NCI-H2107 (cell line): ENCODE measurements around the gene PCDHGC5.

Experiments used
- DNase-seq: peaks from one replicate; lab custom pipeline; 2025; lab: John Stamatoyannopoulos, UW

Gene PCDHGC5

DNA sequence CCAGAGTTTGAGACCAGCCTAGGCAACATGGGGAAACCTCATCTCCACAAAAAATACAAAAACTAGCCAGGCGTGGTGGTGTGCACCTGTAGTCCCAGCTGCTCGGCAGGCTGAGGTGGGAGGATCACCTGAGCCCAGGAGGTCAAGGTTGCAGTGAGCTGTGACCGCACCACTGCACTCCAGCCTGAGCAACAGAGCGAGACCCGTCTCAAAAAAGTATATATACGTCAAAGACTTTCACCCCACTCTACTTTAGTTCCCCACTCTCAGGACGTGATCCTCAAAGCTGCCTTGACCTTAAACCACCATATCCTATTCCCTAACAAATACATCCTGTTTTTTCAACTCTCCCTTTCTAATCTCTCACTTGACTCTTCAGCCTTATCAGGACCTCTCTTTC lies 41.0 kb downstream of the PCDHGC5 start:
- no peak for DNase-seq

DNA sequence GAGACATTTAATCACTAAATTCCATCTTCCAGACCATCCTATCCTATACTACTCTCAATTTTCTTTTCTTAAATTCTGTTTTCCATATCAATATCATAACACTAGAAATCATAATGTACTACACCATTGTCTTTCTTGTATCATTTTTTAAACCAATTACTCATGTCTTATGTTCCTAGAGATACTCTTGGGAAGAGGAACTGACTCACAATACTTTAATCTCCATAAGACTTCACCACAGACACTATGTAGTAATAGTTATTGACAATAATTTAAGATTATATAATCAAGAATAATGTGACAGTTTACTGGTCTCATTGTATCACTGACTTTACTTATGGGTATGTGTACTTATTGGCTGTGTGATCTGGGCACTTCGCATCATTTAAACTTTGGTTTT lies 43.8 kb downstream of the PCDHGC5 start:
- no peak for DNase-seq

DNA sequence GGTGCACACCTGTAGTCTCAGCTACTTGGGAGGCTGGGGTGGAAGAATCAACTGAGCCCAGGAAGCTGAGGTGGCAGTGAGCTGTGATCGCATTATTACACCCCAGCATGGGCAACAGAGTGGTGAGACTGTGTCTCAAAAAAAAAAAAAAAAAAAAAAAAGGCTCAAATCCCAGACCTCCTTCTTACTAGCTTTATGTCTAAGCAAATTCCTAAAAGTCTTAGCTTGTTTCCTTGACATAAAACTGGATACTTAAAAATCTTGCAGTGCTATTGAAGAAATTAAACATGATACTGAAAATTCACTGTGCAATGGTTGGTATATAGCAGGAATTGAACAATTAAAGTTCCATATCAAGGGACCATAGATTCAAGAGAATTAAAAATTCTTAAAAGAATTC lies 45.0 kb downstream of the PCDHGC5 start:
- no peak for DNase-seq

DNA sequence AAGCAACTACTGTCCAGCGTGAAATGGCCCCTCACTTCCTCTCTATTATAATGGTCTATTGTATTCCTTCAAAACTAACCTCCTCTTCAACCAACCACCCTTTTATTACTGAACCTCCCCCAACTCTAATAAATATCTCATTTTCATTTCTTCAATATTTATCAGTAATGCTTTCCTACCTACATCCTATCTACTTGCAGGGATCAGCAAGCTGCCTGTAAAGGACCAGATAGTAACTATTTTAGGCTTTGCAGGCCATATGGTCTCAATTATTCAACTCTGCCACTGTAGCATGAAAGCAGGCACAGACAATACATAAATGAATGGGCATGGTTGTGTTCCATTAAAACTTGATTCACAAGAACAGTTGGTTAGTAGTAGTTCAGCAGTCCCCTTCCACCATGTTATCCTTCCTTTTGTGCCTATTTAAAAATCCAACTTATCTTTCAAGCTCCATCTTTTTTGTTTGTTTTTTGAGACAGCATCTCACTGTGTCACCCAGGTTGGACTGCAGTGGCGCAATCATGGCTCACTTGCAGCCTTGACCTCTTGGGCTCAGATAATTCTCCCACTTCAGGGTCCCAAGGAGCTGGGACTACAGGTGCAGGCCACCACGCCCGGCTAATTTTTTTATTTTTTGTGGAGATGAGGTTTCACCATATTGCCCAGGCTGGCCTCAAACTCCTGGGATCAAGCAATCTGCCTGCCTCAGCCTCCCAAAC lies 45.8 kb downstream of the PCDHGC5 start:
- no peak for DNase-seq
